ENCODE measurements around the gene NEURL1. TPM values are rescaled to one million over a fixed set of nuclear protein-coding genes. Genes with fewer than 3 reads are reported as not detected.

Gene NEURL1
- total RNA-seq, 2 donors from 2014 or later: 0.12 TPM; not detected in 1

DNA sequence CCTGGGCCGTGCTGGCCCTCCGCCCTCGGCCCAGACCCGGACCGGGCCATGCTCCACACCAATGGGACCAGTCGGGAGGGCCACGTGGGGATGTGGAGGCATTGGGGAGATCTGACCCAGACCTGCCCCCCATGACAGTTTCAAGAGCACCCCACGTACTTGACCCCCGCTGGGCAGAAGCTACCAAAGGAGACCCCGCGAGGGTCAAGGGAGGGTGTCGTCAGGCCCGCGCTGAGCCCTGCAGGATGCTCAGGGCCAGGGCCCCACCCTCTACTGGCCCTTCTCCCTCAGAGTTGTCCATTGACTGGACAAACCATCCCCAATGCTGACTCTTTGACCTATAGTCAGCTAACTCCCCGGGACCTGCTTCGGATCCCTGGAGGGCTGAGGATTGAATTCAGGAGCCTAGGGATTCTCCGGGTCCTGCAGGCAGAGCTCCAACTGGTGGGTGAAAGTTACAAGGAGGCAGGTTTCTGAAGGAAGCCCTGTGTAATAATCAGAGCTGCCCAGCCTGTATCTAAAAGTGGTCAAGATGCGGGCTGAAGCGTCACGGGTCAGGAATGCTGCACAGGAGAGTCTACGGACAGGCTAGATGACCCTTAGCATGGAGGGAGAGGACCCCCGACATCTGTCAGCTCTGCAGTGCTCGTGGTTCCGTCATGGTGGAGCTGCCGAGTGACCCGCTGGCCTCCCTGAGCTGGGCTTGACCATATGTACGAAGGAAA lies 40.8 kb upstream of the NEURL1 start:
- Histone ChIP-seq H3K4me1 (peaks cover 0 to 38% of the 10 kb centered on the region in 2 donors), H3K4me3 (peak overlapping the region; percentile 74 to 75), H3K36me3 (peaks cover 15% of the 10 kb centered on the region), H3K27ac (peak overlapping the region; percentile 88 to 93), H3K27me3 (no peaks in the 10 kb centered on the region), H3K9me3 (no peaks in the 10 kb centered on the region)
- no peak for DNase-seq (ENCODE audit: low spot score)
- TF ChIP-seq, protein P1, sequence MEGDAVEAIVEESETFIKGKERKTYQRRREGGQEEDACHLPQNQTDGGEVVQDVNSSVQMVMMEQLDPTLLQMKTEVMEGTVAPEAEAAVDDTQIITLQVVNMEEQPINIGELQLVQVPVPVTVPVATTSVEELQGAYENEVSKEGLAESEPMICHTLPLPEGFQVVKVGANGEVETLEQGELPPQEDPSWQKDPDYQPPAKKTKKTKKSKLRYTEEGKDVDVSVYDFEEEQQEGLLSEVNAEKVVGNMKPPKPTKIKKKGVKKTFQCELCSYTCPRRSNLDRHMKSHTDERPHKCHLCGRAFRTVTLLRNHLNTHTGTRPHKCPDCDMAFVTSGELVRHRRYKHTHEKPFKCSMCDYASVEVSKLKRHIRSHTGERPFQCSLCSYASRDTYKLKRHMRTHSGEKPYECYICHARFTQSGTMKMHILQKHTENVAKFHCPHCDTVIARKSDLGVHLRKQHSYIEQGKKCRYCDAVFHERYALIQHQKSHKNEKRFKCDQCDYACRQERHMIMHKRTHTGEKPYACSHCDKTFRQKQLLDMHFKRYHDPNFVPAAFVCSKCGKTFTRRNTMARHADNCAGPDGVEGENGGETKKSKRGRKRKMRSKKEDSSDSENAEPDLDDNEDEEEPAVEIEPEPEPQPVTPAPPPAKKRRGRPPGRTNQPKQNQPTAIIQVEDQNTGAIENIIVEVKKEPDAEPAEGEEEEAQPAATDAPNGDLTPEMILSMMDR (IDR thresholded peaks at IDR 0.05): no peak

DNA sequence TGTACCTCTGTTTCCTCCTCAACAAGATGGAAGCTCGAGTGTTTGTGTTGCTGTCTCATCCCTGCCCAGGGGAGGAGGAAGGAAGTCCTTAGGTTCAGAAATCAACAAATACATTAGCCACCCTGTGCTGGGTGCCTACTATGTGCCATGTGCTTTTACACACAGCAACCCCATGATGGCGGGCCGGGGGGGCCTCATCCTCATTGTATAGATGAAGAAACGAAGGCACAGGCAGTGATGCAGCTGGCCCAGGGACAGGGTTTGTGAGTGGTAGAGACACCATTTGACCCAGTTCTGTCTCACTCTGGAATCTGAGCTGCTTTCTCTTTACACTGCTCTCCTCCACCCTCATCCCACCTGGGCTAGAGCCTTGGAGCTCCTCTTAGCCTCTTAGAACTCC lies 39.5 kb upstream of the NEURL1 start:
- peaks cover 0 to 27% of the 10 kb centered on the region in 2 donors for H3K4me1 ChIP-seq
- DNase-seq (ENCODE audit: low spot score): no peak
- TF ChIP-seq, protein P1 (IDR thresholded peaks at IDR 0.05): no peak
- H3K4me3 ChIP-seq: no peak overlapping the region
- no peaks in the 10 kb centered on the region for H3K27me3 ChIP-seq
- H3K9me3 ChIP-seq: no peaks in the 10 kb centered on the region
- H3K36me3 ChIP-seq: peaks cover 10% of the 10 kb centered on the region
- no peak overlapping the region for H3K27ac ChIP-seq

DNA sequence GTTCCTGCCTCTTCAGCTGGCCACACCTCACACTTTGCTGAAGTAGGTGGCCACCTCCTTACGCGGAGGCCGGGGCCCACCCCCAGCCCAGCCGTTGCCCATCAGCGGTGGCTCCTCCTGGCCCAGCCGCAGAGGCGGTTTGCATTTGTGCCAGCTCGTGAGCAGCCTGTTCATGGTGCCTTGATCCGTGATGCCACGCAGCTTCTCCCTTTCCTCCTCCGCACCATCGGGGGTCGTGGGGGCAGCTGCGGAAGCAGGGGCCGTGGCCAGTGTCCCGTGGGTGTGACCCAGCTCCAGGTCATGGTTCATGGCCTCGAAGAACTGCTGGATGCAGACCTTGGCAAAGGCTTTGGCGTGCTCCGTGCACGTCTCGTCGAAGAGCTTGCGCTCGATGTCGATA lies 38.3 kb upstream of the NEURL1 start:
- Histone ChIP-seq H3K4me1 (peaks cover 0 to 15% of the 10 kb centered on the region in 2 donors), H3K9me3 (no peaks in the 10 kb centered on the region), H3K4me3 (no peak overlapping the region), H3K27me3 (no peaks in the 10 kb centered on the region), H3K27ac (no peak overlapping the region), H3K36me3 (no peaks in the 10 kb centered on the region)
- DNase-seq (ENCODE audit: low spot score): no peak
- TF ChIP-seq, protein P1 (IDR thresholded peaks at IDR 0.05): no peak

DNA sequence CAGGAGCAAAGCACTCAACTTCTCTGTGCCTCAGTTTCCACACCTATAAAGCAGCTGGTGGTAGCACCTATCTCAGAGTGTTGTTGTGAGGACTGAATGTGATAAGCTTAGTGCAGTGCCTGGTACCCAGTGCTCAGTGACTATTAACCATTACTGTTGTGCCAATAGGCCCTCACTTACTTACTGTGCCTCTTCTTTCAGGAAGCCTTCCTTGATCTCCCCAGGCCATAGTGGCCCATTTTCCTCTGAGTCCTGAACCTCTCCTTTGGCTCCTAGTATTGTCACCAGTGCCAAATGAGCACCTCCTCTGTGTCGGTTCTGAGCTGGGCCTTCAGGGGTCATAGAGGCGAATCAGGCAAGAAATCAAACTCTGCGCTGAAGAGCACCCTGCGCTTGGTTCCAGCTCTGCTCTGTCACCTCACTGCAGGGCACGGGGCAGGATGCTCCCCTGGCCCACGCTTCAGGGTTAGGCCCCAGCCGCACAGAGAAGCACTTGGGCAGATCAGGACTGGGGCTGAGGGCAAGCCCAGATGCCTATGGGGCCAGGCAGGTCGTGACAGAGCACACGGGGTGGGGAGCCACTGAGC lies 37.3 kb upstream of the NEURL1 start:
- no peak for DNase-seq (ENCODE audit: low spot score)
- no peaks in the 10 kb centered on the region for H3K27me3 ChIP-seq
- no peak overlapping the region for H3K4me3 ChIP-seq
- TF ChIP-seq, protein P1 (IDR thresholded peaks at IDR 0.05): no peak
- H3K9me3 ChIP-seq: no peaks in the 10 kb centered on the region
- H3K4me1 ChIP-seq: peaks cover 0 to 10% of the 10 kb centered on the region in 2 donors
- H3K27ac ChIP-seq: no peak overlapping the region
- no peaks in the 10 kb centered on the region for H3K36me3 ChIP-seq

DNA sequence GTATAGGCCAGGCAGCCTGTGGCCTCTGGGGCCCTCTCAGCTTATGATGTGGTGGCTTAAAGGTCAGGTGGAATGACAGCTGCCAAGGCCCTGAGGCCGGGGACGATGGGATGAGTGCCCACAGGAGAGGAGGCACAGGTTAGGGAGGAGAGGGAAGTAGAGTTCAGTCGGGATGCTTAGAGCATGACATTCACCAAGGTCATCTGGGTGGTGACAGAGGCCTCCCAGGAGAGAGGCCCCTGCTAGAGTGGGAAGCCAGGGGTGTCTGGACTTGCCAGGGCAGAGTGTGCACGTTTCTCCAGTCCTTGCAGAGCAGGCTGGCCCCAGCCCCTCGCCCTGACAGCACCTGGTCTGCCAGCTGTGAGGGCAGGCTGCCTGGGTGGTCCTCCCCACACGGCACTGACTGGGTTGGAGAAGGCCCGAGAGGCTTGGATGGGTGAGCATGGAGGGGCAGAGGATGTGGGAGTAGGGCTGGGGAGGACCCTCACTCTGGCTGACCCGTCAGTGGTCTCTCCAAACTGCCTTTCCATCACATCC lies 36.3 kb upstream of the NEURL1 start:
- no peak for DNase-seq (ENCODE audit: low spot score)
- H3K9me3 ChIP-seq: no peaks in the 10 kb centered on the region
- H3K4me3 ChIP-seq: no peak overlapping the region
- H3K27ac ChIP-seq: no peak overlapping the region
- H3K27me3 ChIP-seq: no peaks in the 10 kb centered on the region
- no peaks in the 10 kb centered on the region for H3K36me3 ChIP-seq
- TF ChIP-seq, protein P1 (IDR thresholded peaks at IDR 0.05): no peak
- H3K4me1 ChIP-seq: peaks cover 0 to 9% of the 10 kb centered on the region in 2 donors

Data from right atrium auricular region (tissue), 2 donors.